B cell (primary cell): Measurements from ENCODE around the gene CTLA4. TPM values are rescaled to one million over a fixed set of nuclear protein-coding genes. Genes with fewer than 3 reads are reported as not detected.

Experiments
- ATAC-seq: fragments of 200-7000 bp; cut with Tn5 transposase; one replicate; pipeline ENCODE4 v1.10.0; 2021; ENCODE audit warnings: low read depth, mild to moderate bottlenecking, moderate number of reproducible peaks, moderate library complexity
- CTCF ChIA-PET: fragments of 350-600 bp; sonication (Branson Sonifier 250); formaldehyde crosslinking; loops from one replicate; lab custom pipeline; 2021; ENCODE audit warnings: antibody characterized with exemption, inconsistent platforms; lab: Charles Lee
- POLR2A ChIA-PET: fragments of 350-600 bp; sonication (Branson Sonifier 250); formaldehyde crosslinking; loops from one replicate; lab custom pipeline; 2021; ENCODE audit warnings: antibody characterized with exemption; lab: Charles Lee
- DNase-seq: peaks from one replicate; pipeline ENCODE4 v3.0.0; 2013
- H2AFZ ChIP-seq: 2 replicates; pipeline ENCODE4 v1.6.1; 2012; ENCODE audit warnings: mild to moderate bottlenecking, low read depth, low read length; ENCODE audit not compliant: insufficient read depth, poor library complexity, severe bottlenecking
- H3K27ac ChIP-seq, 2 donors: 1 replicate in 1 of 2; 2 replicates in 1 of 2; pipeline ENCODE4 v1.5.1; 2012 to 2013; ENCODE audit warnings: low read length in 2 of 2, mild to moderate bottlenecking in 2 of 2, moderate library complexity in 1 of 2
- H3K27me3 ChIP-seq, 4 experiments: fragments of 200-600 bp in 1 of 4; sonication (generic) in 1 of 4; replicated peaks in 1 of 4; 1 replicate in 2 of 4; 2 replicates in 2 of 4; pipeline versions ENCODE4 v1.6.1 to v1.7.0; 2013 to 2016; ENCODE audit warnings: low read length in 3 of 4, mild to moderate bottlenecking in 2 of 4, mixed read lengths in 1 of 4, moderate library complexity in 1 of 4; ENCODE audit not compliant: insufficient read depth in 4 of 4, control insufficient read depth in 3 of 4; ENCODE audit errors: control extremely low read depth in 1 of 4
- H3K36me3 ChIP-seq, 2 experiments: replicated peaks in 1 of 2; 1 replicate in 1 of 2; 2 replicates in 1 of 2; pipeline versions ENCODE4 v1.6.1 to v1.7.1; 2013; ENCODE audit warnings: low read length in 1 of 2; ENCODE audit not compliant: insufficient read depth in 2 of 2, control insufficient read depth in 1 of 2; ENCODE audit errors: control extremely low read depth in 1 of 2, extremely low read depth in 1 of 2
- H3K4me1 ChIP-seq, 2 donors: fragments of 200-600 bp in 1 of 2; sonication (generic) in 1 of 2; 1 replicate in 1 of 2; 2 replicates in 1 of 2; pipeline versions ENCODE4 v1.5.1 to v1.6.1; 2013 to 2017; ENCODE audit warnings: low read length in 2 of 2; ENCODE audit not compliant: control insufficient read depth in 2 of 2, insufficient read depth in 2 of 2
- H3K4me2 ChIP-seq: replicated peaks from 2 replicates; pipeline ENCODE3; 2012; ENCODE audit warnings: mild to moderate bottlenecking, low read depth, low read length; ENCODE audit not compliant: poor library complexity, severe bottlenecking
- H3K4me3 ChIP-seq, 5 experiments: fragments of 200-600 bp in 1 of 5; sonication (generic) in 1 of 5; 1 replicate in 3 of 5; 2 replicates in 2 of 5; pipeline versions ENCODE4 v1.5.1 to v1.7.0; 2011 to 2016; ENCODE audit warnings: low read length in 4 of 5, mild to moderate bottlenecking in 4 of 5, low read depth in 2 of 5, control low read depth in 1 of 5, moderate library complexity in 1 of 5; ENCODE audit not compliant: insufficient read depth in 1 of 5; ENCODE audit errors: control extremely low read depth in 1 of 5, extremely low read depth in 1 of 5
- H3K79me2 ChIP-seq: fragments of 200-600 bp; sonication (generic); one replicate; pipeline ENCODE4 v1.6.0; 2016; ENCODE audit warnings: low read length; ENCODE audit not compliant: control insufficient read depth, insufficient read depth
- H3K9ac ChIP-seq: fragments of 200-600 bp; sonication (generic); 2 replicates; pipeline ENCODE4 v1.6.1; 2017; ENCODE audit warnings: mild to moderate bottlenecking, low read length, moderate library complexity
- H3K9me3 ChIP-seq, 3 donors: one replicate each; pipeline versions ENCODE4 v1.6.1 to v1.7.1; 2013; ENCODE audit warnings: low read length in 2 of 3; ENCODE audit not compliant: control insufficient read depth in 2 of 3, insufficient read depth in 1 of 3; ENCODE audit errors: control extremely low read depth in 1 of 3
- H4K20me1 ChIP-seq: 2 replicates; pipeline ENCODE4 v1.6.0; 2012; ENCODE audit warnings: mild to moderate bottlenecking, low read length; ENCODE audit not compliant: insufficient read depth, control insufficient read depth, poor library complexity, severe bottlenecking
- H3K27ac Mint-ChIP-seq: one replicate; pipeline ENCODE4 v1.8.0; 2021; ENCODE audit warnings: mixed read lengths
- H3K27me3 Mint-ChIP-seq: one replicate; pipeline ENCODE4 v1.8.0; 2021; ENCODE audit warnings: mixed read lengths
- H3K4me1 Mint-ChIP-seq: one replicate; pipeline ENCODE4 v1.8.0; 2021; ENCODE audit warnings: mixed read lengths
- H3K4me3 Mint-ChIP-seq: one replicate; pipeline ENCODE4 v1.8.0; 2021; ENCODE audit warnings: mixed read lengths
- H3K9me3 Mint-ChIP-seq: one replicate; pipeline ENCODE4 v1.8.0; 2022; ENCODE audit warnings: mixed read lengths; ENCODE audit not compliant: insufficient read depth
- CTCF ChIP-seq: fragments of 200-600 bp; IDR thresholded peaks from one replicate; pipeline ENCODE4 v1.8.0; 2022; ENCODE audit warnings: antibody characterized with exemption, mild to moderate bottlenecking
- EZH2 ChIP-seq: IDR thresholded peaks from 2 replicates; pipeline ENCODE4 v1.6.1; 2012; ENCODE audit warnings: borderline replicate concordance, low read depth, mild to moderate bottlenecking, moderate library complexity, low read length; ENCODE audit not compliant: insufficient read depth, poor library complexity, severe bottlenecking
- WGBS: methylation state at CpG from one replicate; pipeline ENCODE4 v1.1.5; 2013; ENCODE audit warnings: missing lambda C conversion rate; ENCODE audit not compliant: insufficient coverage; 5-methylcytosine and 5-hydroxymethylcytosine counted together
- intact Hi-C: fragments of 100-400 bp; cut with micrococcal nuclease; formaldehyde crosslinking; loops from one replicate; pipeline ENCODE4 v1.10.0; 2022
- polyA plus RNA-seq: library from polyadenylated mRNA; depleted of rRNA; stranded (reverse); fragments of >200 nt; gene quantifications from 2 replicates; pipeline ENCODE4 v1.2.3, GENCODE V29; 2012
- total RNA-seq, 2 donors: library from RNA; stranded (reverse); fragments of 120-200 nt in 1 of 2; gene quantifications; 1 replicate in 1 of 2; 2 replicates in 1 of 2; pipeline versions ENCODE4 v1.2.3 to v1.2.4, GENCODE V29; 2013 to 2022

The CTLA4 gene
- total and polyA plus RNA-seq, 2 donors (not counting 1 experiment from before 2014, with no cell fraction given) = 0.30 TPM; not detected in 1

GRCh38 chr2:203859030-203859789 is 8.4 kb upstream of the CTLA4 start:
- Histone ChIP-seq H3K9ac (no peak overlapping the region), H3K36me3 (no peaks in the 10 kb centered on the region), H3K4me2 (no peak overlapping the region), H3K27me3 (peaks cover 0 to 17% (median 0%) of the 10 kb centered on the region in 4 experiments), H2AFZ (no peak overlapping the region), H3K27ac (no peak overlapping the region), H3K4me1 (no peaks in the 10 kb centered on the region), H3K4me3 (no peak overlapping the region), H3K9me3 (no peaks in the 10 kb centered on the region), H4K20me1 (no peaks in the 10 kb centered on the region), H3K79me2 (no peaks in the 10 kb centered on the region)
- Mint-ChIP-seq H3K4me1 (peaks cover 2% of the 10 kb centered on the region), H3K27me3 (peaks cover 29% of the 10 kb centered on the region), H3K4me3 (no peak overlapping the region), H3K27ac (no peak overlapping the region), H3K9me3 (no peaks in the 10 kb centered on the region)
- WGBS = no CpG with 5 or more reads among the region's 3 CpGs
- ChIA-PET POLR2A (no interaction called here), CTCF (no interaction called here)
- no peak for DNase-seq
- no peak for TF ChIP-seq EZH2
- no peak for TF ChIP-seq CTCF
- no peak for ATAC-seq
- intact Hi-C loops = no loop called here

GRCh38 chr2:203861197-203861596 is 6.4 kb upstream of the CTLA4 start:
- H3K4me3 Mint-ChIP-seq = no peak overlapping the region

More at GRCh38 chr2:203861197-203861596, 6.4 kb upstream of the CTLA4 start:
- ATAC-seq (no peak), DNase-seq (no peak)
- H3K4me1 Mint-ChIP-seq = peaks cover 2% of the 10 kb centered on the region
- no peaks in the 10 kb centered on the region for H3K9me3 ChIP-seq
- peaks cover 2% of the 10 kb centered on the region for H3K9me3 Mint-ChIP-seq
- TF ChIP-seq EZH2 (no peak), CTCF (no peak)
- H3K27ac ChIP-seq = no peak overlapping the region
- H2AFZ ChIP-seq = no peak overlapping the region
- WGBS = no CpG with 5 or more reads among the region's 4 CpGs
- H3K27me3 ChIP-seq = peaks cover 0 to 15% (median 0%) of the 10 kb centered on the region in 4 experiments
- H3K4me2 ChIP-seq = no peak overlapping the region
- ChIA-PET POLR2A (no interaction called here), CTCF (interaction anchor here (1.1 kb wide), 1 partner anchor 11 kb away, joined by 3 read pairs; no protein-coding TSS in a partner anchor)
- H3K79me2 ChIP-seq = no peaks in the 10 kb centered on the region
- no peak overlapping the region for H3K4me3 ChIP-seq
- H3K36me3 ChIP-seq = no peaks in the 10 kb centered on the region
- no peak overlapping the region for H3K9ac ChIP-seq
- intact Hi-C loops = no loop called here
- no peaks in the 10 kb centered on the region for H3K4me1 ChIP-seq
- H4K20me1 ChIP-seq = no peaks in the 10 kb centered on the region
- no peak overlapping the region for H3K27ac Mint-ChIP-seq
- peaks cover 31% of the 10 kb centered on the region for H3K27me3 Mint-ChIP-seq
